ENCODE data around the gene RAB11FIP5. TPM values are rescaled to one million over a fixed set of nuclear protein-coding genes. Genes with fewer than 3 reads are reported as not detected.

Gene RAB11FIP5
- total RNA-seq, 1 donor from 2014 or later = 13.5 TPM

GRCh38 chr2:73109431-73110167, 3.1 kb downstream of the RAB11FIP5 start:
- no peak for DNase-seq
- Mint-ChIP-seq H3K4me3 (ENCODE audit: unreplicated experiment) (peak overlapping the region; percentile 58), H3K27me3 (ENCODE audit: unreplicated experiment) (peaks cover 7% of the 10 kb centered on the region), H3K9me3 (ENCODE audit: unreplicated experiment) (peaks cover 5% of the 10 kb centered on the region), H3K27ac (ENCODE audit: unreplicated experiment) (no peak overlapping the region), H3K36me3 (ENCODE audit: unreplicated experiment) (no peaks in the 10 kb centered on the region), H3K4me1 (ENCODE audit: low read depth, unreplicated experiment) (peaks cover 23% of the 10 kb centered on the region)
- no peak for TF ChIP-seq CTCF (IDR thresholded peaks at IDR 0.05; ENCODE audit: partially characterized antibody, unreplicated experiment)

- peak overlapping the region; percentile 40 for H3K27ac Mint-ChIP-seq (ENCODE audit: unreplicated experiment)
- peaks cover 5% of the 10 kb centered on the region for H3K27me3 Mint-ChIP-seq (ENCODE audit: unreplicated experiment)
- H3K36me3 Mint-ChIP-seq (ENCODE audit: unreplicated experiment) = no peaks in the 10 kb centered on the region
- DNase-seq = no peak
- no peak for TF ChIP-seq CTCF (IDR thresholded peaks at IDR 0.05; ENCODE audit: partially characterized antibody, unreplicated experiment)
- H3K4me1 Mint-ChIP-seq (ENCODE audit: low read depth, unreplicated experiment) = peaks cover 23% of the 10 kb centered on the region
- peaks cover 6% of the 10 kb centered on the region for H3K9me3 Mint-ChIP-seq (ENCODE audit: unreplicated experiment)
- peak overlapping the region; percentile 55 for H3K4me3 Mint-ChIP-seq (ENCODE audit: unreplicated experiment)
Observed at GRCh38 chr2:73107211-73107926, 5.4 kb downstream of the RAB11FIP5 start.

GRCh38 chr2:73106791-73107190, 6.0 kb downstream of the RAB11FIP5 start:
- H3K4me1 Mint-ChIP-seq (ENCODE audit: low read depth, unreplicated experiment) = peaks cover 23% of the 10 kb centered on the region
- TF ChIP-seq CTCF (IDR thresholded peaks at IDR 0.05; ENCODE audit: partially characterized antibody, unreplicated experiment) = no peak
- H3K27me3 Mint-ChIP-seq (ENCODE audit: unreplicated experiment) = peaks cover 5% of the 10 kb centered on the region
- DNase-seq = no peak
- no peaks in the 10 kb centered on the region for H3K36me3 Mint-ChIP-seq (ENCODE audit: unreplicated experiment)
- H3K4me3 Mint-ChIP-seq (ENCODE audit: unreplicated experiment) = no peak overlapping the region
- H3K27ac Mint-ChIP-seq (ENCODE audit: unreplicated experiment) = peak overlapping the region; percentile 40
- H3K9me3 Mint-ChIP-seq (ENCODE audit: unreplicated experiment) = peaks cover 6% of the 10 kb centered on the region

- no peak for TF ChIP-seq CTCF (IDR thresholded peaks at IDR 0.05; ENCODE audit: partially characterized antibody, unreplicated experiment)
- peaks cover 4% of the 10 kb centered on the region for H3K9me3 Mint-ChIP-seq (ENCODE audit: unreplicated experiment)
- peaks cover 5% of the 10 kb centered on the region for H3K27me3 Mint-ChIP-seq (ENCODE audit: unreplicated experiment)
- peaks cover 18% of the 10 kb centered on the region for H3K4me1 Mint-ChIP-seq (ENCODE audit: low read depth, unreplicated experiment)
- H3K4me3 Mint-ChIP-seq (ENCODE audit: unreplicated experiment) = no peak overlapping the region
- no peak overlapping the region for H3K27ac Mint-ChIP-seq (ENCODE audit: unreplicated experiment)
- no peak for DNase-seq
- no peaks in the 10 kb centered on the region for H3K36me3 Mint-ChIP-seq (ENCODE audit: unreplicated experiment)
Observed at GRCh38 chr2:73105511-73105971, 7.2 kb downstream of the RAB11FIP5 start.

- TF ChIP-seq CTCF (IDR thresholded peaks at IDR 0.05; ENCODE audit: partially characterized antibody, unreplicated experiment) = no peak
- no peak for DNase-seq
- H3K36me3 Mint-ChIP-seq (ENCODE audit: unreplicated experiment) = no peaks in the 10 kb centered on the region
- no peak overlapping the region for H3K4me3 Mint-ChIP-seq (ENCODE audit: unreplicated experiment)
- H3K9me3 Mint-ChIP-seq (ENCODE audit: unreplicated experiment) = peaks cover 4% of the 10 kb centered on the region
- H3K27me3 Mint-ChIP-seq (ENCODE audit: unreplicated experiment) = peaks cover 4% of the 10 kb centered on the region
- no peak overlapping the region for H3K27ac Mint-ChIP-seq (ENCODE audit: unreplicated experiment)
- H3K4me1 Mint-ChIP-seq (ENCODE audit: low read depth, unreplicated experiment) = peaks cover 15% of the 10 kb centered on the region
Observed at GRCh38 chr2:73104933-73105332, 7.8 kb downstream of the RAB11FIP5 start.
